Progenitor cell of endocrine pancreas (in vitro differentiated cells): ENCODE measurements around the gene SNCAIP. TPM values are rescaled to one million over a fixed set of nuclear protein-coding genes. Genes with fewer than 3 reads are reported as not detected.

ENCODE experiments used
- DNase-seq: peaks from one replicate; pipeline ENCODE4 v3.0.0; 2021; ENCODE audit warnings: low spot score; ENCODE audit not compliant: unreplicated experiment
- H3K27ac Mint-ChIP-seq: 2 replicates; pipeline ENCODE4 v1.8.0; 2021; ENCODE audit warnings: mild to moderate bottlenecking, moderate library complexity, mixed read lengths
- H3K27me3 Mint-ChIP-seq: 2 replicates; pipeline ENCODE4 v1.8.0; 2021; ENCODE audit warnings: mixed read lengths
- H3K36me3 Mint-ChIP-seq: 2 replicates; pipeline ENCODE4 v1.8.0; 2022; ENCODE audit warnings: mixed read lengths; ENCODE audit not compliant: insufficient read depth
- H3K4me1 Mint-ChIP-seq: 2 replicates; pipeline ENCODE4 v1.8.0; 2021; ENCODE audit warnings: low read depth, mixed read lengths
- H3K4me3 Mint-ChIP-seq: 2 replicates; pipeline ENCODE4 v1.8.0; 2021; ENCODE audit warnings: low read depth, mild to moderate bottlenecking, moderate library complexity, mixed read lengths
- H3K9me3 Mint-ChIP-seq: 2 replicates; pipeline ENCODE4 v1.8.0; 2021; ENCODE audit warnings: low read depth, mixed read lengths
- total RNA-seq: library from RNA; stranded (reverse); gene quantifications from 2 replicates; pipeline ENCODE4 v1.2.1, GENCODE V29; 2021
- TF ChIP-seq, protein P1 (sequence below): fragments of 200-600 bp; sonication (generic); IDR thresholded peaks from one replicate; pipeline ENCODE4 v1.5.0; 2021; ENCODE audit warnings: antibody characterized with exemption, mild to moderate bottlenecking; ENCODE audit not compliant: unreplicated experiment

The SNCAIP gene
- total RNA-seq, 1 donor from 2014 or later, result 13.7 TPM

DNA sequence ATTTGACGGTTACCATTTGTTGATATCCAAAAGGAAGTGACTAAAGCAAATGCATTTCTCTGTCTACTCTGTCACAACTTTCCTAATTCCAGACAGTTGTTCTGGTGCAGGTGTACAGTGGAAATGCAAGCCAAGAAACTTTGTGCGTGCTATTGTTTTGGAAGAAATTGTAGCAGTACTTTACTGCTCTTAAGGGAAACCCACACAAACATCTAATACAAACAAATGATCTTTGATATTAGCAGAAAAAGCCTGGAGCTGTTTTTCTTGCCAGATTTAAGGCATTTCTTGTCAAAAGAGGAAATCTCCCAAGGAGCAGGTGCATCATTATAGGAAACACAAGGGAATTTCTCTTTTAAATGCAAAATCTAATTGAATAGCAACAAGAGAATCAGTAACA lies 2.0 kb downstream of the SNCAIP start:
- Mint-ChIP-seq H3K27ac (no peak overlapping the region), H3K36me3 (no peaks in the 10 kb centered on the region), H3K9me3 (no peaks in the 10 kb centered on the region), H3K4me3 (no peak overlapping the region), H3K27me3 (peaks cover 40% of the 10 kb centered on the region), H3K4me1 (peaks cover 17% of the 10 kb centered on the region)
- TF ChIP-seq, protein P1, sequence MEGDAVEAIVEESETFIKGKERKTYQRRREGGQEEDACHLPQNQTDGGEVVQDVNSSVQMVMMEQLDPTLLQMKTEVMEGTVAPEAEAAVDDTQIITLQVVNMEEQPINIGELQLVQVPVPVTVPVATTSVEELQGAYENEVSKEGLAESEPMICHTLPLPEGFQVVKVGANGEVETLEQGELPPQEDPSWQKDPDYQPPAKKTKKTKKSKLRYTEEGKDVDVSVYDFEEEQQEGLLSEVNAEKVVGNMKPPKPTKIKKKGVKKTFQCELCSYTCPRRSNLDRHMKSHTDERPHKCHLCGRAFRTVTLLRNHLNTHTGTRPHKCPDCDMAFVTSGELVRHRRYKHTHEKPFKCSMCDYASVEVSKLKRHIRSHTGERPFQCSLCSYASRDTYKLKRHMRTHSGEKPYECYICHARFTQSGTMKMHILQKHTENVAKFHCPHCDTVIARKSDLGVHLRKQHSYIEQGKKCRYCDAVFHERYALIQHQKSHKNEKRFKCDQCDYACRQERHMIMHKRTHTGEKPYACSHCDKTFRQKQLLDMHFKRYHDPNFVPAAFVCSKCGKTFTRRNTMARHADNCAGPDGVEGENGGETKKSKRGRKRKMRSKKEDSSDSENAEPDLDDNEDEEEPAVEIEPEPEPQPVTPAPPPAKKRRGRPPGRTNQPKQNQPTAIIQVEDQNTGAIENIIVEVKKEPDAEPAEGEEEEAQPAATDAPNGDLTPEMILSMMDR, result no peak
- DNase-seq, result no peak

DNA sequence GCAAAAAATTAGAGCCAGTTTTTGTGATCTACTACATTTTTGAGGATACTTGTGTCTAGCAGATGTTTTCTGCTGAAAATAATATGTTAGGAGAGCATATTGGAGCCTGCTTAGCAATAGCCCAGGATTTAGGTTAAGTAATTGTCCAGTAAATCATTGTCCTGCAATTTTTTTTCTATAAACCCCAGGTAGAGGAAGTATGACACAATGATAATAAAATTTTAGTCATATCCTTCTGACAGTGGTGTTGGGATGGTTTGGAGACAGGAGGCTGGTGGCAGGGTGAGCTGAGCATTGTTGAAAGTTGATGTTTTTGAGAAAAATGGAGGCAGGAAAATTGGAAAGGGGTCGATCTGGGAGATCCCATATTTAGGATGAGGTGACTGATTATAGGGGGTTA lies 3.5 kb downstream of the SNCAIP start:
- Mint-ChIP-seq H3K27me3 (peaks cover 35% of the 10 kb centered on the region), H3K4me3 (no peak overlapping the region), H3K27ac (no peak overlapping the region), H3K36me3 (no peaks in the 10 kb centered on the region), H3K4me1 (peaks cover 17% of the 10 kb centered on the region), H3K9me3 (no peaks in the 10 kb centered on the region)
- DNase-seq, result no peak
- TF ChIP-seq, protein P1, result no peak

DNA sequence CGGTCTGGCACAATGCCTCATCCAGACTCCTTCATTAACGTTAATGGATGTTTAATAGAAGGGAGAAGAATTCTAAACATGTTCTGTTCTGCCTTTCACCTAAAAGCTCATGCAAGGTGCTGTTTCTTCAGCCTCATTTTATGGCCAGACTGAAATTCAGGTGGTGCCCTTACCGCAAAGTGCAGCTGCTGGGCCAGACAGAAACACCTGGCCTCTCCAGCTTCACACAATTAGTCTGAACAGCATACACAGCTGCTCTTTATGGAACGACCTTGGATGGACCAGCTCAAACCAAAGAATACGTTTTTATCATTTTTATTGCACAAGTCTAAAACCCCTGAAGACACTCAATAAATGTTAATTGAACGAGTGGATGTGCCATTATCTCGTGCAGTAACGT lies 4.6 kb downstream of the SNCAIP start:
- Mint-ChIP-seq H3K9me3 (no peaks in the 10 kb centered on the region), H3K27me3 (peaks cover 28% of the 10 kb centered on the region), H3K27ac (no peak overlapping the region), H3K36me3 (no peaks in the 10 kb centered on the region), H3K4me3 (no peak overlapping the region), H3K4me1 (peaks cover 13% of the 10 kb centered on the region)
- TF ChIP-seq, protein P1, result no peak
- no peak for DNase-seq

DNA sequence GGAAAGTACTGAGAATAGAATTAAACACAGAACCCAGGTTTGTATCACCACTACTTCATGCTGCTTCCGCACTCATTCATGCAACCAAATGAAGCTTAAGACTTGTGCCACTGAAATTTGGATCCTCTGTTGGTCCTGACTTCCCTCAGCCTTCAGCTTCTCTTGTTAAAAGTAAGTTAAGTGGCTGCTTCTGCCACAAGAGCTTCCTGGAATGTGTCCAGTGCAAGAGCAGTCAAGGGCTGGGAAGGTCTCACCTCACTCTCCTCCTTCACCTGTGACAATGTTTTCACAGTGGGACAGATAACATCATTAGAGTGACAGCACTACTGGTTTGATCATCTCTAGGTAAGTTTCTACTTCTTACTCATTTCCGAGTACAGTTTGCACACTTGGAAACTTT lies 7.9 kb downstream of the SNCAIP start:
- Mint-ChIP-seq H3K27me3 (peaks cover 9% of the 10 kb centered on the region), H3K4me1 (peaks cover 19% of the 10 kb centered on the region), H3K36me3 (no peaks in the 10 kb centered on the region)

DNA sequence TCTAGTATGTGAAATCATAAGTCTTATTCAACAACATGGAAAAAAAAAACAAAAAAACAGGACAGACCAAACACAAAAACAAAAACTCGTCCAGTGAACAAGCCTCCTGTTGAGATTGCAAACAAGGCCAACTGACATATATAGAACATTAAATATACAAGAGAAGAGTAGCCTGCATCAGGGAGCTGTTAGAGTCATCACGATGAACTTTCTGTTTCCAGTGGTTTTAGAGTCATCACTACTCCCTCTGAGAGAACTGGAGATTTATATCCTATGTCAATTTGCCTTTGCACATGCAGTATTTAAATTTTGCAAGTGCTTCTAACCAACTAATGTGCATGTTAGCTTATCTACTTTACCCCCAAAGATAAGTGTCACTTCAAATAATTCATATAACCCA lies 9.9 kb downstream of the SNCAIP start:
- TF ChIP-seq, protein P1, result no peak
- peaks cover 23% of the 10 kb centered on the region for H3K4me1 Mint-ChIP-seq
- DNase-seq, result no peak
- H3K9me3 Mint-ChIP-seq, result no peaks in the 10 kb centered on the region
- H3K27ac Mint-ChIP-seq, result no peak overlapping the region
- H3K4me3 Mint-ChIP-seq, result no peak overlapping the region
- H3K27me3 Mint-ChIP-seq, result peaks cover 3% of the 10 kb centered on the region
- no peaks in the 10 kb centered on the region for H3K36me3 Mint-ChIP-seq

More for the DNA sequence above, 7.9 kb downstream of the SNCAIP start:
- no peak for DNase-seq
- TF ChIP-seq, protein P1, result no peak
- no peak overlapping the region for H3K4me3 Mint-ChIP-seq
- no peak overlapping the region for H3K27ac Mint-ChIP-seq
- no peaks in the 10 kb centered on the region for H3K9me3 Mint-ChIP-seq
